ENCODE measurements around the gene GATD1. TPM values are rescaled to one million over a fixed set of nuclear protein-coding genes. Genes with fewer than 3 reads are reported as not detected.

The GATD1 gene
- total RNA-seq, 2 experiments from 2014 or later = 109 to 117 TPM

GRCh38 chr11:779955-780532, 2.8 kb upstream of the GATD1 start:
- CTCF ChIA-PET (ENCODE audit: unreplicated experiment) = no interaction called here
- DNase-seq (ENCODE audit: low spot score) = no peak
- H2AFZ ChIP-seq (ENCODE audit: low read length) = no peak overlapping the region
- no peak overlapping the region for H3K27ac ChIP-seq (ENCODE audit: low read depth, low read length, poor library complexity, severe bottlenecking)
- H3K4me3 ChIP-seq (ENCODE audit: low read depth, low read length, poor library complexity, severe bottlenecking) = no peak overlapping the region
- H3K9me3 ChIP-seq (ENCODE audit: low read length) = no peaks in the 10 kb centered on the region
- H3K36me3 ChIP-seq (ENCODE audit: insufficient read depth, low read length) = peaks cover 1% of the 10 kb centered on the region; the same call in 1 of the 2 replicates
- POLR2A ChIA-PET = interaction anchor here (0.6 kb wide), 1 partner anchor 166 kb away, joined by 3 read pairs; no protein-coding TSS in a partner anchor
- TF ChIP-seq CTCF (conservative IDR thresholded peaks at IDR 0.05; ENCODE audit: low read length) (no peak), EZH2phosphoT487 (IDR thresholded peaks at IDR 0.05; ENCODE audit: borderline replicate concordance, low read depth, low read length) (no peak)
- H3K4me2 ChIP-seq (ENCODE audit: low read length) = no peak overlapping the region
- peaks cover 19% of the 10 kb centered on the region for H3K4me1 ChIP-seq (ENCODE audit: insufficient read depth, low read length, poor library complexity, severe bottlenecking)
- no peaks in the 10 kb centered on the region for H3K9me2 ChIP-seq (ENCODE audit: insufficient read depth, low read length)
- peaks cover 19% of the 10 kb centered on the region for H3K79me2 ChIP-seq (ENCODE audit: insufficient read depth, low read depth, low read length)
- BruUV-seq (replicated peaks) = no TSS peak
- intact Hi-C loops (cut with micrococcal nuclease; ENCODE audit: unreplicated experiment) = no loop called here
- no peaks in the 10 kb centered on the region for H4K20me1 ChIP-seq (ENCODE audit: insufficient read depth, low read length)

- TSS peak; percentile 26 for BruUV-seq (replicated peaks)
- Histone ChIP-seq H4K20me1 (ENCODE audit: insufficient read depth, low read length) (no peaks in the 10 kb centered on the region), H3K4me3 (ENCODE audit: low read depth, low read length, poor library complexity, severe bottlenecking) (no peak overlapping the region), H3K9me3 (ENCODE audit: low read length) (no peaks in the 10 kb centered on the region), H3K9me2 (ENCODE audit: insufficient read depth, low read length) (no peaks in the 10 kb centered on the region), H3K79me2 (ENCODE audit: insufficient read depth, low read depth, low read length) (peaks cover 26% of the 10 kb centered on the region), H3K4me2 (ENCODE audit: low read length) (peak overlapping the region; percentile 81; the same call in 1 of the 2 replicates), H3K4me1 (ENCODE audit: insufficient read depth, low read length, poor library complexity, severe bottlenecking) (peaks cover 22% of the 10 kb centered on the region), H3K36me3 (ENCODE audit: insufficient read depth, low read length) (peaks cover 7% of the 10 kb centered on the region; the same call in 1 of the 2 replicates), H2AFZ (ENCODE audit: low read length) (no peak overlapping the region), H3K27ac (ENCODE audit: low read depth, low read length, poor library complexity, severe bottlenecking) (no peak overlapping the region)
- no peak for DNase-seq (ENCODE audit: low spot score)
- peak; percentile 30; the same call in 1 of the 2 replicates for TF ChIP-seq CTCF (conservative IDR thresholded peaks at IDR 0.05; ENCODE audit: low read length)
- TF ChIP-seq EZH2phosphoT487 (IDR thresholded peaks at IDR 0.05; ENCODE audit: borderline replicate concordance, low read depth, low read length) = no peak
- POLR2A ChIA-PET = interaction anchor here (0.6 to 1.0 kb wide), 2 partner anchors 31 to 167 kb away, joined by 3 read pairs; no protein-coding TSS in a partner anchor
- intact Hi-C loops (cut with micrococcal nuclease; ENCODE audit: unreplicated experiment) = no loop called here
- CTCF ChIA-PET (ENCODE audit: unreplicated experiment) = no interaction called here
Measured at GRCh38 chr11:778976-779954, 2.0 kb upstream of the GATD1 start.
